NCI-H1105 (cell line): Measurements from ENCODE around the gene BICRA.
"Not testable (repeated sequence)": the region's sequence is repeated elsewhere in the genome, so short reads cannot be mapped to it uniquely, and the experiment has no call there.

ENCODE experiments used
- DNase-seq: peaks from one replicate; lab custom pipeline; 2025; lab: John Stamatoyannopoulos, UW

The BICRA gene

DNA sequence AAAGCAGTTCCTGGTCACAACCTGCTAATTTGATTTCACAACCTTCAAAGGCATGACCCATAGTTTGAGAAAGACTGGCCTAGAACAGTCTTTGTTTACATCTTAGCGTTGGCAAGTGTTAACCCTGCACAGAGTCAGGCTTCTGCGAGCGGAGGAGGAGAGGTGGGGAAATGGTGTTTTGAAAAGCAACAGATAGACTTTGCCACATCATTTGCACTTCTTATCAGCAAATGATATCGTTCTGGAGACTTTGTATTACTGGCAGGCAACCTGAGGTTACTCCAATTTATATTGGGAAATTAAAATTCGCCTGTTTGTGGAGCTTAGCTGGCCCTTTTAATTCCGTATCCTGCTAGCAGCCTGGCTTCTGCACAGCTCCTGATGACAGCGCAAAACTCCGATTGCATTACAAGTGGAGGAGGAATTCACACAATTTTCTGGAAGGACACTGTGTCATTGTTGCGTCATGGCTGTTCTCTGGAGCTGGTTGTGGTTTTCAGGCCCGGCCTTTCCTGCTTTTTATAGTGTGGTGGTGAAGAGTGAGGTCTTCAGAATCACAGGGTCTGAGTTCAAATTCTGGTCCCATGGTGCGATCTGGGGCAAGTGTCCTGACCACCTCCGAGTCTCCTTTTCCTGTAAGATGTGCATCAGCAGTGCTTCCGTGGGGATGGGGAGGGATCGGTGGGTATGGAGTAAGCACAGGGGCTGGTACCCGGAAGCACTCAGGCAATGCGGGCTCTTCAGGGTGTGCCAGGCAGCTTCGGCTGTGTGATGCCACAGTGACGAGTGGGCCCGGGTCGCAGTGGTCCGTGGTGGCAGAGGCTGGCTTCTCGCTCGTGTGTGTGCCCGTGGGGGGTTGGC, 55.2 kb downstream of the BICRA start:
- DNase-seq: no peak

DNA sequence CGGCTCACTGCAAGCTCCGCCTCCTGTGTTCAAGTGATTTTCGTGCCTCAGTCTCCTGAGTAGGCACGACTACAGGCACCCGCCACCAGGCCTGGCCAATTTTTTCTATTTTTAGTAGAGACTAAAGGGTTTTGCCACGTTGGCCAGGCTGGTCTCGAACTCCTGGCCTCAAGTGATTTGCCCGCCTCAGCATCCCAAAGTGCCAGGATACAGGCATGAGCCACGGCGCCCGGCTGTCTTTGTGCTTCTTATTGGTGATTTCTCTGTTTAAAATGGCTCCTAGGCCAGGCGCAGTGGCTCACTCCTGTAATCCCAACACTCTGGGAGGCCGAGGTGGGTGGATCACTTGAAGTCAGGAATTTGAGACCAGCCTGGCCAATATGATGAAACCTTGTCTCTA, 59.6 kb downstream of the BICRA start:
- DNase-seq: not testable (repeated sequence)

- no peak for DNase-seq
Measured at GRCh38 chr19:47670736-47671135, 61.8 kb downstream of the BICRA start.

DNA sequence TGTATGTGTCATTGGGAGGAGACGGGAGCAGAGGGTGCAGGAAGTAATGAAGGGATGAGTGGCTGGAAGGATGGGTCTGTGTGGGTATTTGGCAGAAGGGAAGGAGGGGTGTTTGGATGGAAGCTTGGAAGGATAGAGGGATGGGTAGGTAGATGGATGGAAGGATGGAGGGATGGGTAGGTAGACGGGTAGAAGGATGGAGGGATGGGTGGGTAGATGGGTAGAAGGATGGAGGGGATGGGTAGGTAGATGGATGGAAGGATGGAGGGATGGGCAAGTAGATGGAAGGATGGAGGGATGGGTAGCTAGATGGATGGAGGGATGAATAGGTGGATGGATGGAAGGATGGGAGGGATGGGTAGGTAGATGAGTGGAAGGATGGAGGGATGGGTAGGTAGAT, 62.6 kb downstream of the BICRA start:
- DNase-seq: no peak

DNA sequence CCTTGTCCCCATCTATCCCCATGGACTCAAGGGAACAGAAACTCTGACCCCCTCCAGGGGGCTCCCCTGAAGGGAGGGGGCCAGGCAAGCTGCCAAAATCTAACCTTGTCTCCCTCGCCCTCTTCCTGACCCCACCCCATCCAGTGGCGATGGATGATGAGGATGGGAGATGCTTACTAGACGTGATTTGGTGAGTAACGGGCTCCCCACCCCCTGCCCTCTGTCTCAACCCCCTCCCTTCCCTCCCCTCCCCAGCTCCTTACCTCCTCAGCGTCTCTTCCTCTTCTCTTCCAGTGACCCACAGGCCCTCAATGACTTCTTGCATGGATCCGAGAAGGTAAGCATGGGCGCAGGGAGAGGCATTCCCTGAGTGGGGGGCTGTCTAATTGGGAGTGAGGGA, 64.5 kb downstream of the BICRA start:
- DNase-seq: no peak

GRCh38 chr19:47674548-47674947, 65.6 kb downstream of the BICRA start:
- no peak for DNase-seq

DNA sequence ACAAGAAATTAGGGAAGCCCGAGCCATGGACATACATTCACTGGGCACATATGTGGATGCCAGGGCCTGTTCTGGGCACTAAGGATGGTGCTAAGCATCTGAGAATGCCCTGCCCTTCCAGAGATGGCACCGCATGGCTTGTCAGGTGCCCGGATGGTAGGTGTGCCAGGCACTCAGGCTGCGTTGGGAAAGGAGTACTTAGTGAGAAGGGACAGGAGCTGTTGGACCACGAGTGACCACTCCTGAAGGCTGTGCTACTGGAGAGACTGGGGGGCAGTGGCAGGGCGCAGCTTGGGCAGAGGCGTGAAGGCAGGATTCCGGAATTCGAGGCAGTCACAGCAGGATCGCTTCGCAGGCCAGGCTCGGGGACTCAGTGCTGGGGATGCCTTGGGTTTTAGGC, 66.3 kb downstream of the BICRA start:
- DNase-seq: no peak

DNA sequence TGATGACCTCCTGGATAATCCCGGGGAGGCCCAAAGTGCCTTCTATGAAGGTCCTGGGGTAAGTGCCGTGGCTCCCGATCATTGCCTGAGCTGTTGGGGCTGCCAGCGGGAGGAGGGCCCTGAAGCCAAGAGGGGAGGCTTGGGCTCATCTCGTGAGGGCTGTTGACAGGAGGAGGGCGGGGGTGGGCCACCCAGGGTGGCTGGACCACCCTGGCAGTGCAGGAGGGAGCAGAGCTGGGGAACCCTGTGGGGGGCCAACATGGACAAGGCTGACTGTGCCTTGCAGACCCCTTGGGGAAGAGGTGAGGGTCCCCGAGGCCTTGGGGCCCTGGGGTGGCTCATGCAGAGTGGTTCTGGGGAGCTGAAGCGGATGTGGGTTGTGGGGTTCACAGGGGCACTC, 66.9 kb downstream of the BICRA start:
- DNase-seq: no peak

GRCh38 chr19:47676811-47677210, 67.9 kb downstream of the BICRA start:
- DNase-seq: no peak

GRCh38 chr19:47679251-47679900, 70.4 kb downstream of the BICRA start:
- DNase-seq: no peak

DNA sequence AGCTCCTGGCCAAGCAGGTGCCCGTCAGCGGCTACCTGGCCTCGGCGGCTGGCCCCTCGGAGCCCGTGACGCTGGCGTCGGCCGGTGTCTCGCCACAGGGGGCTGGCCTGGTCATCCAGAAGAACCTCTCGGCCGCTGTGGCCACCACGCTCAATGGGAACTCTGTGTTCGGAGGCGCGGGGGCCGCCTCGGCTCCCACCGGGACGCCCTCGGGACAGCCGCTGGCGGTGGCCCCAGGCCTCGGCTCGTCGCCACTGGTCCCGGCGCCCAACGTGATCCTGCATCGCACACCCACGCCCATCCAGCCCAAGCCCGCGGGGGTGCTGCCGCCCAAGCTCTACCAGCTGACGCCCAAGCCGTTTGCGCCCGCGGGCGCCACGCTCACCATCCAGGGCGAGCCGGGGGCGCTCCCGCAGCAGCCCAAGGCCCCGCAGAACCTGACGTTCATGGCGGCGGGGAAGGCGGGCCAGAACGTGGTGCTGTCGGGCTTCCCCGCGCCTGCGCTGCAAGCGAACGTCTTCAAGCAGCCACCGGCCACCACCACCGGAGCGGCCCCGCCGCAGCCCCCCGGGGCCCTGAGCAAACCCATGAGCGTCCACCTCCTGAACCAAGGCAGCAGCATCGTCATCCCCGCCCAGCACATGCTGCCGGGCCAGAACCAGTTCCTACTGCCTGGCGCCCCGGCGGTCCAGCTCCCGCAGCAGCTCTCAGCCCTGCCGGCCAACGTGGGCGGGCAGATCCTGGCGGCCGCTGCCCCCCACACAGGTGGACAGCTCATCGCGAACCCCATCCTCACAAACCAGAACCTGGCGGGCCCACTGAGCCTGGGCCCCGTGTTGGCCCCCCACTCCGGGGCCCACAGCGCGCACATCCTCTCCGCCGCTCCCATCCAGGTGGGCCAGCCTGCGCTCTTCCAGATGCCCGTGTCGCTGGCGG, 71.3 kb downstream of the BICRA start:
- no peak for DNase-seq

DNA sequence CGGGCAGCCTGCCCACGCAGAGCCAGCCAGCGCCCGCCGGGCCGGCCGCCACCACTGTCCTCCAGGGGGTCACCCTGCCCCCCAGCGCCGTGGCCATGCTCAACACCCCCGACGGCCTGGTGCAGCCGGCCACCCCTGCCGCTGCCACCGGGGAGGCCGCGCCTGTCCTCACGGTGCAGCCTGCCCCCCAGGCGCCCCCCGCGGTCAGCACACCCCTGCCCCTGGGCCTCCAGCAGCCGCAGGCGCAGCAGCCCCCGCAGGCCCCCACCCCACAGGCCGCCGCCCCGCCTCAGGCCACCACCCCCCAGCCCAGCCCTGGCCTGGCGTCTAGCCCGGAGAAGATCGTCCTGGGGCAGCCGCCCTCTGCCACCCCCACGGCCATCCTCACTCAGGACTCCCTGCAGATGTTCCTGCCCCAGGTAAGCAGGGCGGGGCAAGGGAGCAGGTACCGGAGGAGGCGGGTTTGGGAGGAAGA, 72.0 kb downstream of the BICRA start:
- DNase-seq: no peak

DNA sequence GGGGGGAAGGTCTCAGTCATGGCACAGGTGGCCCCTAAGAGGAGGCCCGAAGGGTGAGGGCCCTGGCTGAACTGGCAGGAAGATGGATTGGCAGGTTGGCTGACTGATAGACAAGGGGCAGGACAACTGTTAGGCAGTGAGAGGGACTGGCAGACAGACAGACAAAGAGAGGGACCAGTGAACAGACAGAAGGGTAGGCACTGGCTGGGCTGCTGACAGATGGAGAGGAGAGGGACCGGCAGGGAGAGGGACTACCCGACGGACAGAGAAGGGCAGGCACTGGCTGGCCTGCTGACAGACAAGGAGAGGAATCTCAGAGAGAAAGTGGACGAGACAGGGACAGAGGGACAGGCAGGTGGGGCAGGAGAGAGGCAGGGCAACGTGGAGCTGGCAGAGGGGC, 72.5 kb downstream of the BICRA start:
- DNase-seq: no peak

DNA sequence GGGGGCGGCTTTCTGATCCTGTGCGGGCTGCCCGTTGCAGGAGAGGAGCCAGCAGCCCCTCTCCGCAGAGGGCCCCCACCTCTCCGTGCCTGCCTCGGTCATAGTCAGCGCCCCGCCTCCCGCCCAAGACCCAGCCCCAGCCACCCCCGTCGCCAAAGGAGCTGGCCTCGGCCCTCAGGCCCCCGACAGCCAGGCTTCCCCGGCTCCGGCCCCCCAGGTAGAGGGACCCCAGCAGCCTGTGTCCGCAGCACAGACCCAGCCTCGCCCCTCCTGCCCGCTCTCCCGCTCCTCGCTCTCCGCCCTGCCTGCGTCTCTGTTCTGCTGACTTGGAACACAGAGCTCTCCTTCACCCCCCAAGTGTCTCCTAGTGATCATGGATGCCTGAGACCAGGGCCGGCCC, 73.0 kb downstream of the BICRA start:
- DNase-seq: no peak

DNA sequence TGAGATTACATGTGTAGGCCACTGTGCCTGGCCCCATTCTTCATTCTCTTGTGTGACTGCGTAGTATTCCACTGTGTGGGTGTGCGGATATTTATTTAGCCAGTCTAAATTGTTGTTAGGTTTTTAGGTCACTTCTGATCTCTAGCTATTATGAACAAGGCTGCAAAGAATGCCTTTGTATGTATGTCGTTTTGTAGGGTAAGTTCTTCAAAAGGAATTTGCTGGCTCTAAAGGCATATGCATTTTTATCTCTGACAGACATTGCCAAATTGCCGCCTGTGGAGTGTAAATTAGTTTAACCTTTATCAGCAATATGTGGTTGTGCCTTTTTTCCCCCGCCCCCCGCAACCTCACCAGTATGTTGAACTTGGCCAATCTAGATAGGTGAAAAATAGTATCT, 74.0 kb downstream of the BICRA start:
- DNase-seq: no peak

GRCh38 chr19:47686679-47687450, 77.9 kb downstream of the BICRA start:
- no peak for DNase-seq

DNA sequence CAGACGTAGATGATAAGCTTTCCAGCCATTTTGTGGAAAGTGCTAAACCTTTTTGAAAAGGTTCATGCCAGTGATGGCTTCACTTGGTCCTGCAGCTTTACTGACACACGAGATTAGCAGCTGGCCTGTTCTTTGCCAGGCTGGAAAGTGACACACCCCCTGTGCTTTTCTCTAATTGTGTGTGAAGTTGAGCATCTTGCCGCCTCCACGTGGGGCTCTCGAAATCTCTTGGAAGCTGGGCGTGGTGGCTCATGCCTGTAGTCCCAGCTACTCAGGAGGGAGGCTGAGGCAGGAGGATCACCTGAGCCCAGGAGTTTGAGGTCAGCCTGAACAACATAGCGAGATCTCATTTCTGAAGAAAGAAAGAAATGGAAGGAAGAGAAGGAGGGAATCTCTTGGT, 79.0 kb downstream of the BICRA start:
- no peak for DNase-seq

DNA sequence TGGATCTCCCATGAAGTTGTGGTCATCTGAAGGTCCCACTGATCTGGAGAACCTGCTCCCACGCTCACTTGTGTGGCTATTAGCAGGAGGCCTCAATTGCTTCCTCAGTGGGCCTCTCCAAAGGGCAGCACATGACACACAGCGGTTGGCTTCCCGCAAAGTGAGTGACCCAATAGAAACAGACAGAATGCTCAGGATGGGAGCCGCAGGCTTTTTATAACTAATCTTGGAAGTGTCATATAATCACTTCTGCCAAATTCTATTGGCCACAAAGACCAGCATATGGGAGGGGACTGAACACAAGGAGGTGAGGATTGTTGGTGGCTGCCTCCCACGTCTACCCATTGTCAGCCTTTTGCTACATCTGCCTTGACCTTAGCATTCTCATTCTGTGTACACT, 82.2 kb downstream of the BICRA start:
- no peak for DNase-seq

GRCh38 chr19:47691782-47692181, 82.8 kb downstream of the BICRA start:
- DNase-seq: no peak

GRCh38 chr19:47693489-47693888, 84.6 kb downstream of the BICRA start:
- no peak for DNase-seq

DNA sequence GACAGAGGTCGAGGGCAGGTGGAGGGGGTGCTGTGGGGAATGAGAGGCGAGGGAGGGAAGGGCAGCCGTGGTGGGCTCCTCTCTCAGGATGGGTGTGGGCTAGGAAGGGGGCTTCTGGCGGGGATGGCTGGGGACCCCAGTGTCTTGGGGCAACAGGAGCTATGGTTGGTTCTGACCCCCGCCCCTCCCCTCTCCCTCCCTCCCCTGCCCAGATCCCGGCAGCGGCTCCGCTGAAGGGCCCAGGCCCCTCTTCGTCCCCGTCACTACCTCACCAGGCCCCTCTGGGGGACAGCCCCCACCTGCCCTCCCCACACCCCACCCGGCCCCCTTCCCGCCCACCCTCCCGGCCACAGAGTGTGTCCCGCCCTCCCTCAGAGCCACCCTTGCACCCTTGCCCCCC, 85.0 kb downstream of the BICRA start:
- no peak for DNase-seq
